ENCODE results near the gene G6PC2. TPM values are rescaled to one million over a fixed set of nuclear protein-coding genes. Genes with fewer than 3 reads are reported as not detected.

The G6PC2 gene
- total and polyA plus RNA-seq, 10 of the 15 experiments (the other 5 are each of a cell fraction or from before 2014, with no cell fraction given): not detected

DNA sequence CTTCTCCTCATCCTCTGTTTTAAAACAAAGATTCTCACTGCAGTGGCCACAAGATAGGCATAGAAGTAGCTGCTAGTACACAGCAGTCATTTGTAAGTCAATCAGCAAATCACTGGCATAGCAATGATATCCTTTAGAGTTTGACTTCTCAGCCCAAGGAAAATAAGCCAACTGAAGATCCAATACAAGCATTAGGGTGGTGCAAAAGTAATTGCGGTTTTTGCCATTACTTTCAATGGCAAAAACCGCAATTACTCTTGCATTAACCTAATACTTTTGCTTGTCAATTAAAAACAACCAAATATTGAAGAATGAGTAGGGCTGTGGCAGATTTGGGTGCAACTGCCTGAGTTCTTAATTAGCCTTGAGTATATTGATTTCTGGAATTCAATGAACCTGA lies 2.8 kb downstream of the G6PC2 start:
- RAD21 ChIA-PET (ENCODE audit: unreplicated experiment): no interaction called here
- POLR2A ChIA-PET: no interaction called here
- Histone ChIP-seq H3K4me1 (ENCODE audit: control insufficient read depth, insufficient read depth, low read length) (no peaks in the 10 kb centered on the region), H3K27ac (ENCODE audit: control insufficient read depth, insufficient read depth) (no peak overlapping the region), H3K9me3 (replicated peaks; ENCODE audit: control insufficient read depth, insufficient read depth, low read length) (no peaks in the 10 kb centered on the region), H3K36me3 (ENCODE audit: control insufficient read depth in 2 of 2, insufficient read depth in 2 of 2, low read length in 1 of 2) (no peaks in the 10 kb centered on the region), H3K4me3 (no peak overlapping the region), H3K4me2 (ENCODE audit: control insufficient read depth, insufficient read depth) (no peak overlapping the region), H3K79me2 (ENCODE audit: control insufficient read depth, insufficient read depth, low read length) (no peaks in the 10 kb centered on the region), H4K20me1 (ENCODE audit: control insufficient read depth, insufficient read depth) (no peaks in the 10 kb centered on the region), H3K9ac (ENCODE audit: control insufficient read depth, insufficient read depth, low read length) (no peak overlapping the region), H2AFZ (ENCODE audit: control insufficient read depth, low read depth, low read length) (no peak overlapping the region), H3K27me3 (replicated peaks in 1 of 2; ENCODE audit: control insufficient read depth in 2 of 2, insufficient read depth in 2 of 2, low read length in 1 of 2) (no peaks in the 10 kb centered on the region; a peak in 1 of 4 replicates)
- WGBS (ENCODE audit: insufficient coverage, insufficient replicate concordance, low lambda C conversion rate, missing lambda C conversion rate): 54% methylated on average over 2 of the region's 2 CpGs
- TF ChIP-seq FOXK2 (IDR thresholded peaks at IDR 0.05) (no peak), ZNF207 (IDR thresholded peaks at IDR 0.05; ENCODE audit: borderline replicate concordance) (no peak), DPF2 (IDR thresholded peaks at IDR 0.05) (no peak)
- intact Hi-C loops (cut with micrococcal nuclease; ENCODE audit: unreplicated experiment) (no loop called here), in situ Hi-C loops (cut with MboI) (no loop called here)
- BruUV-seq (replicated peaks): no TSS peak
- no peak for DNase-seq (ENCODE audit: low read depth, low spot score)
- SMC1A ChIA-PET (ENCODE audit: uncharacterized antibody, unreplicated experiment): no interaction called here
- CTCF ChIA-PET: no interaction called here
- no peak for FAIRE-seq
- ATAC-seq: no peak

DNA sequence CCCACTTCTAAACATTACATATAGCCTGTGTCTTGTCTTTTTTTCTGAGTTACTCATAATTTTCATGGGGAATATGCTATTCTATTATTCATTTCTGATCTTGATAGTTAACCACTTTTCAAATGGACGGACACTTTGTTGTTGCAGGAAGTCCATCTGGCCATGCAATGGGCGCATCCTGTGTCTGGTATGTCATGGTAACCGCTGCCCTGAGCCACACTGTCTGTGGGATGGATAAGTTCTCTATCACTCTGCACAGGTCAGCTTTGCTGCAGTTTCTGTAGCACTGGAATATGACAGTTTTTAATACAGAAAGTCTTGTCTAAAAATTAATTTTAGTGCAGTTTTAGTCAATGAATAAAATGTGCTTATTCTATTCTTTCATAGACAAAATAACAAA lies 3.3 kb downstream of the G6PC2 start:
- Histone ChIP-seq H3K79me2 (ENCODE audit: control insufficient read depth, insufficient read depth, low read length) (no peaks in the 10 kb centered on the region), H3K27ac (ENCODE audit: control insufficient read depth, insufficient read depth) (no peak overlapping the region), H2AFZ (ENCODE audit: control insufficient read depth, low read depth, low read length) (no peak overlapping the region), H3K4me2 (ENCODE audit: control insufficient read depth, insufficient read depth) (no peak overlapping the region), H3K4me3 (no peak overlapping the region), H3K27me3 (replicated peaks in 1 of 2; ENCODE audit: control insufficient read depth in 2 of 2, insufficient read depth in 2 of 2, low read length in 1 of 2) (no peaks in the 10 kb centered on the region; a peak in 1 of 4 replicates), H3K9me3 (replicated peaks; ENCODE audit: control insufficient read depth, insufficient read depth, low read length) (no peaks in the 10 kb centered on the region), H3K9ac (ENCODE audit: control insufficient read depth, insufficient read depth, low read length) (no peak overlapping the region), H3K36me3 (ENCODE audit: control insufficient read depth in 2 of 2, insufficient read depth in 2 of 2, low read length in 1 of 2) (no peaks in the 10 kb centered on the region), H3K4me1 (ENCODE audit: control insufficient read depth, insufficient read depth, low read length) (no peaks in the 10 kb centered on the region), H4K20me1 (ENCODE audit: control insufficient read depth, insufficient read depth) (no peaks in the 10 kb centered on the region)
- 63% methylated on average over 3 of the region's 3 CpGs for WGBS (ENCODE audit: insufficient coverage, insufficient replicate concordance, low lambda C conversion rate, missing lambda C conversion rate)
- DNase-seq (ENCODE audit: low read depth, low spot score) (no peak), ATAC-seq (no peak), FAIRE-seq (no peak)
- no peak for TF ChIP-seq ZNF592 (IDR thresholded peaks at IDR 0.05)
- TF ChIP-seq SRF (IDR thresholded peaks at IDR 0.05; ENCODE audit: low read depth in 2 of 2, low read length in 2 of 2): no peak
- TF ChIP-seq, protein P1, sequence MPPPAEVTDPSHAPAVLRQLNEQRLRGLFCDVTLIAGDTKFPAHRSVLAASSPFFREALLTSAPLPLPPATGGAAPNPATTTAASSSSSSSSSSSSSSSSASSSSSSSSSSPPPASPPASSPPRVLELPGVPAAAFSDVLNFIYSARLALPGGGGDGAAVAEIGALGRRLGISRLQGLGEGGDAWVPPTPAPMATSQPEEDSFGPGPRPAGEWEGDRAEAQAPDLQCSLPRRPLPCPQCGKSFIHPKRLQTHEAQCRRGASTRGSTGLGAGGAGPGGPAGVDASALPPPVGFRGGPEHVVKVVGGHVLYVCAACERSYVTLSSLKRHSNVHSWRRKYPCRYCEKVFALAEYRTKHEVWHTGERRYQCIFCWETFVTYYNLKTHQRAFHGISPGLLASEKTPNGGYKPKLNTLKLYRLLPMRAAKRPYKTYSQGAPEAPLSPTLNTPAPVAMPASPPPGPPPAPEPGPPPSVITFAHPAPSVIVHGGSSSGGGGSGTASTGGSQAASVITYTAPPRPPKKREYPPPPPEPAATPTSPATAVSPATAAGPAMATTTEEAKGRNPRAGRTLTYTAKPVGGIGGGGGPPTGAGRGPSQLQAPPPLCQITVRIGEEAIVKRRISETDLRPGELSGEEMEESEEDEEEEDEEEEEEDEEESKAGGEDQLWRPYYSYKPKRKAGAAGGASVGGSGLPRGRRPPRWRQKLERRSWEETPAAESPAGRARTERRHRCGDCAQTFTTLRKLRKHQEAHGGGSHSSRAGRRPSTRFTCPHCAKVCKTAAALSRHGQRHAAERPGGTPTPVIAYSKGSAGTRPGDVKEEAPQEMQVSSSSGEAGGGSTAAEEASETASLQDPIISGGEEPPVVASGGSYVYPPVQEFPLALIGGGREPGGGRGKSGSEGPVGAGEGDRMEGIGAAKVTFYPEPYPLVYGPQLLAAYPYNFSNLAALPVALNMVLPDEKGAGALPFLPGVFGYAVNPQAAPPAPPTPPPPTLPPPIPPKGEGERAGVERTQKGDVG (CRISPR knock-in tag; IDR thresholded peaks at IDR 0.05): no peak
- no peak for TF ChIP-seq CHD1 (IDR thresholded peaks at IDR 0.05; ENCODE audit: low read depth, low read length)
- intact Hi-C loops (cut with micrococcal nuclease; ENCODE audit: unreplicated experiment): no loop called here
- ChIA-PET POLR2A (no interaction called here), SMC1A (ENCODE audit: uncharacterized antibody, unreplicated experiment) (no interaction called here), RAD21 (ENCODE audit: unreplicated experiment) (no interaction called here), CTCF (no interaction called here)
- no TSS peak for BruUV-seq (replicated peaks)
- in situ Hi-C loops (cut with MboI): no loop called here
